HG03103 (cell line): ENCODE data around the gene ARPP21.

Experiments
- ATAC-seq: cut with Tn5 transposase; IDR thresholded peaks from one replicate; pipeline ENCODE4 v1.9.1; 2021; ENCODE audit warnings: low read depth; ENCODE audit not compliant: unreplicated experiment

ARPP21 gene

GRCh38 chr3:35674451-35675109 lies 35.3 kb downstream of the ARPP21 start:
- ATAC-seq: no peak

DNA sequence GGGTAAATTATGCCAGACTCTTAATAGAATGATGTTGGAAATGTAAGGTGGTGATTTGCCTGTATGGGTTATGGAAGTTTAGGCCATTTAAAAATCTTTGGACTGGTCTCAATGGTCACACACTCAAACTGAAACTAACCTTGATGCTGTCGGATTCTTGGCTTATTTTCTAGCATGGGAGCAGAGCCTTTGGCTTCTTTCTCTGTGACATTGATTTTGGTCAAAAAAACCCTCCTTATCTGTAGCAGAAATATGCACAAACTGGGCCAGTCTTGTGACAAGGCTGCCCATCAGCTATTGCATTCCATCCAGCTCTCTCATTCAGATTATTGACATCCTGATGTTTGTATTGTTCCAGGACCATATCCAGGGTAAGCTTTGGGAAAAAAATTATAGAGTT lies 35.9 kb downstream of the ARPP21 start:
- ATAC-seq: no peak

DNA sequence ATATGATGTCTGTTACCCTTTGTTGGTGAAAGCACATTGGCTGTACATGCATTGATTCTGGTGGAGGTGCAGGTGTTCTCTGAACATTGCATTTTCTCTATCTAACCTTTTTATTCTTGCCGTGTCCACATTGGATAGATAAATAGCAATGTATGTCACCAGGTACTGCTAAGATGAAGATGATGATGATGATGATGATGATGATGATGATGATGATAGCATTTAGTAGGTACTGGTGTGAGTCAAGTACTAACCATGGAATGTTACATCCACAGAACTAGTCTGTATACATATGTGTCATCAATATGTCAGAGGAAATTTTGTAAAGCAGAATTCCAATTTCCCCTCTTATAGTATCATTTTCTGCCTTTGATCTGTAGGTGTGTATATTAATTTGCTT lies 36.3 kb downstream of the ARPP21 start:
- ATAC-seq: no peak

GRCh38 chr3:35677797-35678196 lies 38.5 kb downstream of the ARPP21 start:
- no peak for ATAC-seq

DNA sequence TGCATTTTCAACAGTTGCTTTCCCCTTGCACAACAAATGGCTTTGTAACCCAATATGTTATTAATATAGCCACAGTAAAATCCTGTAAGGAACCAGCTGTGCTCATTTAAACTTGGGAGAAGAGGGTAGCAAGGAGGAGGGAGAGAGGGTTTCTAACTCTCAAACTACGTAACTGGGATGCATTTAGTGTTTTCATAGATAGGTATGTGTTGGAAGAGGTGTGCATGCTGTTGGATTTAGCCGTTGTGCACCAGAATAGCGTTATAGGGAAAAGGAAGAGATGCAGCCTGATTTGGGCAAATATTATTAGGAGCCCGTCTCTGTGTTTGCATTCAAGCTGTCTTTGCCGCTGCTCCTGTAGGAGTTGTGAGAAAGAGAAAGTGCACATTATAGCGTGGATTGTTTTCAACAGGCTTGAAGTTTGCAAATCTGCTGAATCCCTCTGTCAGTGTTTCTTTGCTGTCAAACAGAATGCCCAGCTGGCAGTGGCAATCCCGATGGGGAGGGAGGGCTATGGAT lies 39.4 kb downstream of the ARPP21 start:
- ATAC-seq: no peak

DNA sequence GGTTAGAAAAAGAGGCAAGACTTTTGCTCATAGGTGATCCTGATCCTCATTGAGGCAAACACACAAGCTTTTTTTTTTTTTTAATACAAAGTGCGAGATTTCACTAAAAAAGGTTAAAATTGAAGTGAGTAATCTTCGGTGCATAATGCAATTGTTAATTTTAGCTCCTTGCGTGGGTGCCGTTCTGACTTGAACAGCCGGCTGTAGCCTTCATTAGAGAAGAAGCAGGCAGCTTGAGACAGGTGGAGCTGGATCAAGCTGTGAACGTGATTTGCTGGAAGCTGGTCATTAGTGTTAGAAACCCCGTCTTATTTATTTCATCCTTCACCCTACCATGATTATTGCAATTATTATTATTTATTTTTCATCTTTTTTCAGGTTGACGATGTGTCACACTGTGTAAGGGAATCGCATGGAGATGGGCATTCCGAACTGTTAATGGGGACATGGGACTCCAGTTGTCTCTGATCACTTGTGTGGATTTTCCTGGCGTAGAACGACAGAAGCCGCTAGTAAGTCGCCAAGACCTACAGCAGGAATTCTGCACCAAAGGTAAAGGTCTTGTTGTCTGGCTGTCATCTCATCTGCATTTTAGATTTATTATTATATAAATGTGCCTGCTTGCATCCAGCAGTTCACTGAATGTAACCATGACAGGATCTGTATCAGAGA lies 40.2 kb downstream of the ARPP21 start:
- ATAC-seq: no peak

- no peak for ATAC-seq
Observed at GRCh38 chr3:35680866-35681650, 41.7 kb downstream of the ARPP21 start.

DNA sequence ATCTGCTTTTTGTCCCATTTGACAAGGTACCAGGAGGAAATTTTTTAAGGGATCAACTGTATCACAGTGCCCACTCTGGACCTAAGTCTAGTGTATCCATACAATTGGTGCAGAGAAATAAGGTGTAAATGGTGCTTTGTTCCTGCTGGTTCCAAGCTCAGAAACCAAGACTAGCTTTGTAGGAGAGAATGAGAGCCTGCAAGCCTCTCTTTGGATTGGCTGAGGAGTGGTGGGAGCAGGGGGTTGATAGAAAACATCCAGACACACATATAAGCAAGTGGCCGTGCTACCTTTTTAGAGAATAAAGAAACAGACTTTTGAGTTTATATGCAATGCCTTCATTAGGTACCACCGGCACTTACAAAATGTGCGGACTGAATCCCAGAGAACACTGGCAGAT lies 45.8 kb downstream of the ARPP21 start:
- ATAC-seq: no peak

GRCh38 chr3:35688826-35689225 lies 49.5 kb downstream of the ARPP21 start:
- ATAC-seq: no peak

- ATAC-seq: no peak
Observed at GRCh38 chr3:35690271-35690670, 50.9 kb downstream of the ARPP21 start.

DNA sequence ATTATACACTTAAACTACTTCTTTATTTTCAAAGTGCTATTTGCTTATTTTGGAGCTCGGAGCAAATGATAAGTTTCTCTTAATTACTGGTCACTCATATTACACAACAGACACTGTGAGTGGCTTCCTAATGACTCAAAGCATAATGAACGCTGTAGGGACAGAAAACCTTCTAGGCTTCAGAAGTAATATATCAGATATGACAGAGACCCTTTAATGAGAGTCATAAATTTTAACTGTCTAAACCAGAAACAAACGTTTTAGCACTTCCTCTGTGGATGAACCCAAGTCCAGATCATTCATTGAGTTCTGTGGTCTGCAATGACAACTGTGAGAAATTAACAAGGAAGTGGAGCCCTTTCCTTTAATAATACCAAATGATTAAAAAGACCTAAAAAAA lies 66.6 kb downstream of the ARPP21 start:
- ATAC-seq: no peak

DNA sequence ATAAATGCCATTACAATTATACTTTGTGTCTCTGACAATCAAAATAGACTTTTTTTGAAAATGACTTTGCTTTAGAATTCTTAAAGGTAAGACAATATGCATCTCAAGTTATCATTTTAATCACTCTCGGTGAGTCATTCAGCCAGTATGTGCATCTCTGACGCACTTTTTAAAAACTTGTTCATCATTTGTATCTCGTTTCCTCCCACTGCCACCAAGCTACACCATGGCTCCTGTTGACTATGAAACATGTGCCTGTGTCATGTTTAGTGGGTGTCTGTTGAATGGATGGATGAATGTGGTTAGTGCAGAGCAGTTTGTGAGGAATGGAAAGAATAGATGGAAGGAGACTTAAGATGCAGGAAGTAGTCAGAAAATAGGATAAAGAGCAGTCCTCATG lies 68.6 kb downstream of the ARPP21 start:
- no peak for ATAC-seq

DNA sequence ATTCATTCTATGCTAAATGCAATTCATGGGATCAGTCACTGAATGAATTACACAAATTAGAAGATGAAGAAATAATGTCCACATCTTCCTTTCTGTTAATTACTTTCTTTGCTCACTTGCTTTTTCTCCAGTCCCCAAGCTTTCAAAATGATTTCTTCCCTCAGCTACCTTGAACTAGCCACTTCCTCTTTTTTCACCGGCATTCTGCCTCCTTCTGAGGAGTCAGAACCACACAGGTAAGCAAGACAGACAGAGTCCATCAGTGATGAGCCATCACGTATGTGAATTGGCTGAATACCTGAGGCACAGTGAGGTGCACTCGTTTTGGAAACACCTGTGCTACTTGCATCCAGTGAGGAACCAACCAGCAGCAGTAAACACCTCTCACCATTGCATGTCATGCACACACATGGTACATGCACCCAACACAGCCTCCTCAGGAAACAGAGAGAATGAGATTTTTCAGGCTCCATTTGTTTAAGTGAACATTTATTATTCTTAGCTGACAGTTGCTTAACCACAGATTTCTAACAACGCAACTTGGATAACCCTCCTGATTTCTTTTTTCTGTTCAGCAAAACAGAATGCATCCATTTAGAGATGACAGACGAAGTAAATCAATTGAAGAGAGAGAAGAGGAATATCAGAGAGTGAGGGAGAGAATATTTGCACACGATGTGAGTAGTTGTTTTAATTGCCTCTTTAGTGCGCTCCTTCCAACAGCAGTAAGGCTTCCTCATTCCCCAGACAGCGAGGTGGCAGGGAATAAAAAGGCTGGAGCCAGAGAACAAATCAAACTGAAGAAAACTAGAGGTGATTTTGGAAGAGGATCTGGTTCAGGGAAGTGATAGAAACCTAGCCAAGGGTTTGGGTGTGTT lies 69.3 kb downstream of the ARPP21 start:
- no peak for ATAC-seq

- ATAC-seq: no peak
Observed at GRCh38 chr3:35709691-35710090, 70.4 kb downstream of the ARPP21 start.

- ATAC-seq: no peak
Observed at GRCh38 chr3:35710554-35710953, 71.2 kb downstream of the ARPP21 start.

DNA sequence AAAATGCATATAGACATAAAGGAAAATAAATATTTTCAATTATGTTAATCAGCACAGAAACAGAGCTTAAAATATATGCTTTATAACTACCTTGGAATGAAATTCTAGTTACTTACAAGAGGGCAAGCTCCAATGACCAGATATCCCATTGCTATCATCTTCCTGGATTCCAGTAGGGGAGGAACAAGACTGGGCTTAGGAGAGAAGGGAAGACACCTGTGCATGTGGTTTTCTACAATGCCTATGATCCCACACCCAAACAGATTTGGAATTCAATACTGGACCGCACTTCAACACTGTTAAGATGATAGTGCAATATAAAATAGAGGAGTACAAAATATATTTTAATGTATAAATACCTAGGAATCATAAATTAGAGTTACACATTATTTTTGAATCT lies 79.6 kb downstream of the ARPP21 start:
- no peak for ATAC-seq

DNA sequence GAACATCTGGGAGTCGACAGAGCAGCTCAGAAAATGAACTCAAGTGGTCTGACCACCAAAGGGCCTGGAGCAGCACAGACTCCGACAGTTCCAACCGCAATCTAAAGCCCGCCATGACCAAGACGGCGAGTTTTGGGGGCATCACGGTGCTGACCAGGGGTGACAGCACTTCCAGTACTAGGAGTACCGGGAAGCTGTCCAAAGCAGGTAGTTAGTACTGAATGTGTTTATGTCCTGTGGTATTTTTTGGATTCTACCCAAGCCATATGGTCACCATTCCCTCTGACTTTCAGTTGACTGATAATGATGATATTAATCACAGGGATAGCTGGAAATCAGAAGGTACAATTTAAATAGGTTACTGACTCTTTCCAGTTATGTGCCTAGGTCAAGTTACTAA lies 82.3 kb downstream of the ARPP21 start:
- no peak for ATAC-seq

GRCh38 chr3:35722902-35723301 lies 83.6 kb downstream of the ARPP21 start:
- ATAC-seq: no peak

DNA sequence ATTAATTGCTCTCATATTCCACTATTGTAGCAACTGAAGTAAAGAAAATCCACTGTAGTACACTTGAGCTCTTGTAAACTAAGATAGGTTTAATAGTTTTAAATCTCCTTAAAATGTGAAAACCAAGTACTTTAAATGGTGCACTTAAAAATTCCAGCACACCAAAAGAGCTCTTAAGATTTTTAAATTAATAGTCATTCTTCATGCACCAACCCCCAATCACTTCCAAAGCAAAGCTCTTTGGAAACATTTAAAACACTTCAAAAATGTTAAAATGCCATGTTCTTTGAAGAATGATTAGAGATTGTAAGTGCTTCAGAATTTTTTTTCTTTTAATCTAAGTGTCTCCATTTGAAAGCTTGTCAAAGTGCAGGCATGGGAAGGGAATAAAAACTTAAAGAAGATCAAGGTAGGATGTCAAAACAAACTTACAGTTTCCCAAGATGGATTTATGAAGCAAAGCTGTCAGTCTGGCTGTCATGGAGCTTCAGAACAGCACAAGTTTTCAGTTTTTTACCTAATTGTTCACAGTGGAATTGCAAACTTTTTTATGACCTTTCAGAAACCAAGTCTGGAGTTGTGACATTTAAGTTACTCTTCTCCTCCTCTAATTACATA lies 84.3 kb downstream of the ARPP21 start:
- no peak for ATAC-seq

- no peak for ATAC-seq
Observed at GRCh38 chr3:35724106-35724505, 84.8 kb downstream of the ARPP21 start.
